CD4-positive, alpha-beta memory T cell (primary cell): ENCODE measurements around the gene SMAD9. TPM values are rescaled to one million over a fixed set of nuclear protein-coding genes. Genes with fewer than 3 reads are reported as not detected.
A peak's percentile ranks its signal among the peaks of the same experiment; 100 is the strongest.

ENCODE experiments used
- CTCF ChIA-PET: fragments of 350-600 bp; sonication (Branson Sonifier 250); formaldehyde crosslinking; loops from one replicate; lab custom pipeline; 2021; ENCODE audit warnings: inconsistent platforms; ENCODE audit not compliant: partially characterized antibody; lab: Charles Lee
- POLR2A ChIA-PET: fragments of 350-600 bp; sonication (Branson Sonifier 250); formaldehyde crosslinking; loops from one replicate; lab custom pipeline; 2021; ENCODE audit not compliant: partially characterized antibody; lab: Charles Lee
- DNase-seq, 5 donors: peaks; one replicate each; pipeline versions ENCODE4 v3.0.0 to v3.0.0-alpha.2; 2020 to 2022; ENCODE audit warnings: mixed read lengths in 1 of 5
- H3K27ac ChIP-seq: one replicate; pipeline ENCODE4 v1.7.0; 2013; ENCODE audit warnings: low read depth, low read length
- H3K27me3 ChIP-seq: 2 replicates; pipeline ENCODE4 v1.7.0; 2013; ENCODE audit warnings: mild to moderate bottlenecking, low read length, moderate library complexity; ENCODE audit not compliant: insufficient read depth
- H3K36me3 ChIP-seq: 2 replicates; pipeline ENCODE4 v1.7.0; 2013; ENCODE audit warnings: mild to moderate bottlenecking, low read length, moderate library complexity; ENCODE audit not compliant: insufficient read depth
- H3K4me1 ChIP-seq: 2 replicates; pipeline ENCODE4 v1.7.0; 2013; ENCODE audit warnings: mild to moderate bottlenecking, low read length, moderate library complexity; ENCODE audit not compliant: insufficient read depth
- H3K4me3 ChIP-seq, 2 donors: one replicate each; pipeline ENCODE4 v1.7.0; 2013; ENCODE audit warnings: low read length in 2 of 2, mild to moderate bottlenecking in 1 of 2
- H3K9me3 ChIP-seq, 2 donors: one replicate each; pipeline ENCODE4 v1.7.0; 2013; ENCODE audit warnings: low read length in 2 of 2, control low read depth in 1 of 2; ENCODE audit not compliant: control insufficient read depth in 1 of 2
- H3K27ac Mint-ChIP-seq, 7 donors: one replicate each; pipeline ENCODE4 v1.8.0; 2020 to 2021; ENCODE audit warnings: mixed read lengths in 7 of 7, mild to moderate bottlenecking in 6 of 7, inconsistent platforms in 3 of 7, moderate library complexity in 3 of 7
- H3K27me3 Mint-ChIP-seq, 2 donors: one replicate each; pipeline ENCODE4 v1.8.0; 2020 to 2021; ENCODE audit warnings: mixed read lengths in 2 of 2
- H3K36me3 Mint-ChIP-seq, 2 donors: one replicate each; pipeline ENCODE4 v1.8.0; 2020 to 2021; ENCODE audit warnings: mixed read lengths in 2 of 2, inconsistent platforms in 1 of 2, mild to moderate bottlenecking in 1 of 2
- H3K4me1 Mint-ChIP-seq, 4 donors: one replicate each; pipeline ENCODE4 v1.8.0; 2020 to 2021; ENCODE audit warnings: mixed read lengths in 4 of 4, mild to moderate bottlenecking in 1 of 4
- H3K4me3 Mint-ChIP-seq, 8 donors: one replicate each; pipeline ENCODE4 v1.8.0; 2020 to 2021; ENCODE audit warnings: mixed read lengths in 8 of 8, mild to moderate bottlenecking in 7 of 8, moderate library complexity in 6 of 8, inconsistent platforms in 3 of 8
- H3K9me3 Mint-ChIP-seq, 8 donors: one replicate each; pipeline ENCODE4 v1.8.0; 2020 to 2021; ENCODE audit warnings: mixed read lengths in 8 of 8, mild to moderate bottlenecking in 5 of 8, inconsistent platforms in 3 of 8, moderate library complexity in 1 of 8
- intact Hi-C: fragments of 100-400 bp; cut with micrococcal nuclease; formaldehyde crosslinking; loops from one replicate; pipeline ENCODE4 v1.15.1; 2023
- polyA plus RNA-seq, 2 donors: library from polyadenylated mRNA; unstranded; fragments of 300-500 nt; fragmentation: Illumina TruSeq; gene quantifications; one replicate each; pipeline ENCODE4 v1.2.3, GENCODE V29; 2021
- total RNA-seq, 2 experiments: library from RNA; stranded (reverse); gene quantifications; one replicate each; pipeline ENCODE4 v1.2.3, GENCODE V29; 2021

SMAD9 gene
- total and polyA plus RNA-seq, 4 experiments from 2014 or later: 0.10 TPM; not detected in 3

- DNase-seq: no peak
- ChIA-PET POLR2A (no interaction called here), CTCF (no interaction called here)
- Mint-ChIP-seq H3K27me3 (peaks cover 2% of the 10 kb centered on the region in 2 donors), H3K27ac (no peak overlapping the region), H3K4me1 (no peaks in the 10 kb centered on the region), H3K9me3 (peaks cover 2 to 27% (median 12%) of the 10 kb centered on the region in 8 donors), H3K4me3 (no peak overlapping the region), H3K36me3 (peaks cover 24 to 37% of the 10 kb centered on the region in 2 donors)
- intact Hi-C loops: no loop called here
- Histone ChIP-seq H3K4me3 (no peak overlapping the region), H3K27me3 (no peaks in the 10 kb centered on the region), H3K4me1 (no peaks in the 10 kb centered on the region), H3K27ac (no peak overlapping the region), H3K36me3 (no peaks in the 10 kb centered on the region), H3K9me3 (no peaks in the 10 kb centered on the region)
Measured at GRCh38 chr13:36945078-36945477, 25.0 kb upstream of the SMAD9 start.

GRCh38 chr13:36925603-36926002 lies 5.6 kb upstream of the SMAD9 start:
- no peaks in the 10 kb centered on the region for H3K9me3 Mint-ChIP-seq
- no peak overlapping the region for H3K27ac Mint-ChIP-seq
- no peak overlapping the region for H3K4me3 Mint-ChIP-seq
- CTCF ChIA-PET: no interaction called here
- Histone ChIP-seq H3K27me3 (peaks cover 4% of the 10 kb centered on the region), H3K27ac (no peak overlapping the region), H3K4me3 (no peak overlapping the region), H3K36me3 (no peaks in the 10 kb centered on the region), H3K4me1 (no peaks in the 10 kb centered on the region), H3K9me3 (no peaks in the 10 kb centered on the region)
- POLR2A ChIA-PET: no interaction called here
- peaks cover 18 to 35% of the 10 kb centered on the region in 2 donors for H3K27me3 Mint-ChIP-seq
- H3K4me1 Mint-ChIP-seq: peaks cover 0 to 4% (median 2%) of the 10 kb centered on the region in 4 donors
- DNase-seq: no peak
- no peaks in the 10 kb centered on the region for H3K36me3 Mint-ChIP-seq
- intact Hi-C loops: no loop called here

GRCh38 chr13:36924001-36924400 lies 4.0 kb upstream of the SMAD9 start:
- H3K9me3 ChIP-seq: no peaks in the 10 kb centered on the region
- Mint-ChIP-seq H3K4me3 (no peak overlapping the region), H3K4me1 (peaks cover under 1 to 9% (median 5%) of the 10 kb centered on the region in 4 donors), H3K27ac (no peak overlapping the region), H3K36me3 (no peaks in the 10 kb centered on the region), H3K27me3 (peaks cover 23 to 41% of the 10 kb centered on the region in 2 donors), H3K9me3 (no peaks in the 10 kb centered on the region)
- H3K4me3 ChIP-seq: no peak overlapping the region
- H3K27me3 ChIP-seq: peaks cover 8% of the 10 kb centered on the region
- ChIA-PET POLR2A (no interaction called here), CTCF (no interaction called here)
- peaks cover 3% of the 10 kb centered on the region for H3K4me1 ChIP-seq
- intact Hi-C loops: no loop called here
- DNase-seq: no peak
- no peak overlapping the region for H3K27ac ChIP-seq
- no peaks in the 10 kb centered on the region for H3K36me3 ChIP-seq

- H3K27me3 Mint-ChIP-seq: peaks cover 37 to 48% of the 10 kb centered on the region in 2 donors
- peak overlapping the region in 1 of 8 donors; percentile 5 for H3K4me3 Mint-ChIP-seq
- no peak overlapping the region for H3K4me3 ChIP-seq
- POLR2A ChIA-PET: no interaction called here
- H3K4me1 Mint-ChIP-seq: peaks cover 4 to 14% (median 9%) of the 10 kb centered on the region in 4 donors
- no peaks in the 10 kb centered on the region for H3K9me3 ChIP-seq
- intact Hi-C loops: no loop called here
- CTCF ChIA-PET: no interaction called here
- no peak overlapping the region for H3K27ac Mint-ChIP-seq
- H3K36me3 Mint-ChIP-seq: no peaks in the 10 kb centered on the region
- H3K27ac ChIP-seq: no peak overlapping the region
- H3K9me3 Mint-ChIP-seq: no peaks in the 10 kb centered on the region
- no peak for DNase-seq
- peaks cover 16% of the 10 kb centered on the region for H3K27me3 ChIP-seq
- peaks cover 6% of the 10 kb centered on the region for H3K4me1 ChIP-seq
- no peaks in the 10 kb centered on the region for H3K36me3 ChIP-seq
Measured at GRCh38 chr13:36921631-36922301, 1.7 kb upstream of the SMAD9 start.

GRCh38 chr13:36920616-36921185 lies 663 bp upstream of the SMAD9 start:
- peaks cover 6% of the 10 kb centered on the region for H3K4me1 ChIP-seq
- no peak overlapping the region for H3K4me3 ChIP-seq
- intact Hi-C loops: no loop called here
- DNase-seq: no peak
- ChIA-PET POLR2A (no interaction called here), CTCF (no interaction called here)
- H3K9me3 Mint-ChIP-seq: no peaks in the 10 kb centered on the region
- H3K27ac ChIP-seq: no peak overlapping the region
- H3K27me3 Mint-ChIP-seq: peaks cover 46 to 55% of the 10 kb centered on the region in 2 donors
- no peak overlapping the region for H3K27ac Mint-ChIP-seq
- peak overlapping the region; percentile 45 to 80 (median 78) for H3K4me3 Mint-ChIP-seq
- H3K27me3 ChIP-seq: peaks cover 16% of the 10 kb centered on the region
- no peaks in the 10 kb centered on the region for H3K36me3 ChIP-seq
- no peaks in the 10 kb centered on the region for H3K9me3 ChIP-seq
- H3K4me1 Mint-ChIP-seq: peaks cover 4 to 14% (median 9%) of the 10 kb centered on the region in 4 donors
- H3K36me3 Mint-ChIP-seq: no peaks in the 10 kb centered on the region

- Mint-ChIP-seq H3K36me3 (no peaks in the 10 kb centered on the region), H3K27me3 (peaks cover 47 to 58% of the 10 kb centered on the region in 2 donors), H3K27ac (no peak overlapping the region), H3K9me3 (no peaks in the 10 kb centered on the region), H3K4me1 (peaks cover 4 to 14% (median 9%) of the 10 kb centered on the region in 4 donors), H3K4me3 (peak overlapping the region; percentile 23 to 74 (median 42))
- Histone ChIP-seq H3K27ac (no peak overlapping the region), H3K27me3 (peaks cover 16% of the 10 kb centered on the region), H3K4me3 (no peak overlapping the region), H3K9me3 (no peaks in the 10 kb centered on the region), H3K36me3 (no peaks in the 10 kb centered on the region), H3K4me1 (peaks cover 6% of the 10 kb centered on the region)
- ChIA-PET POLR2A (no interaction called here), CTCF (no interaction called here)
- no peak for DNase-seq
- intact Hi-C loops: no loop called here
Measured at GRCh38 chr13:36919171-36919832, 736 bp downstream of the SMAD9 start.
